ENCODE data around the gene PLAAT5.
"Not testable (repeated sequence)": the region's sequence is repeated elsewhere in the genome, so short reads cannot be mapped to it uniquely, and the experiment has no call there.

The PLAAT5 gene

DNA sequence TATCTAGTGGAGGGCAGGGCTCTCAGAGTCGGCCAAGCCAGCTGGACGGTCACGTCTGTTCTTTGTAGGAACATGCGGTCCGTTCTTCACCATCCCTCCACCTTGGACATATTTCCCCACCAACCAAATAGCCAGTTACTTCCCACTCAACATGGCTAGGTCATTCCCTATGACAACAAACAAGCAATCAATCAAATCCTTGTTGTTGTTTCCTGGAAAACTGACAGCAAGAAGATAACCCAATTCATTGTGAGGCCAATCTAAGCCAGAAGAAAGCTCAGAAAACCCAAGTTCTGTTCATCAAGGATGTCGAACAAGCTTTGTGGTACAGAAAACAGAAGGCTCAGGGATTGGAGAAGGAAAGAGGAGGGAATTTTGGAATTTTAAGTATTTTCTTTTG is 10.9 kb downstream of the PLAAT5 start:
- DNase-seq (ENCODE audit: low read depth in 2 of 2): no peak

- peak in 1 of 2 donors; percentile 21 for DNase-seq (ENCODE audit: low read depth in 2 of 2)
Measured at GRCh38 chr11:63478896-63479295, 12.1 kb downstream of the PLAAT5 start.

DNA sequence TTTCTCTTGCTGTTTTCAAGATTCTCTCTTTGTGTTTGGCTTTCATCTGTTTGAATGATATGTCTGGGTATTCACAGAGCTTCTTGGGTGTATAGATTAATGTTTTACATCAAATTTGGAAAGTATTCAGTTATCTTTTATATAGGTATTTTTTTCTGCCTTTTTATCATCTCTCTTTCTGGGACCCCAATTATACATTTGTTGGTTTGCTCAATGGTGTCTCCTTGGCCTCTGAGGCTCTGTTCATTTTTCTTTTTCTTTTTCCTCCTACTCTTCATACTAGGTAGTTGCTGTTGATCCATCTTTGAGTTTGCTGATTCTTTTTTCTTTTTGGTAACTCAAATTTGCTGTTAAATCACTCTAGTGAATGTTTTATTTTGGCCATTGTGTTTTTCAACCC is 14.3 kb downstream of the PLAAT5 start:
- no peak for DNase-seq (ENCODE audit: low read depth in 2 of 2)

DNA sequence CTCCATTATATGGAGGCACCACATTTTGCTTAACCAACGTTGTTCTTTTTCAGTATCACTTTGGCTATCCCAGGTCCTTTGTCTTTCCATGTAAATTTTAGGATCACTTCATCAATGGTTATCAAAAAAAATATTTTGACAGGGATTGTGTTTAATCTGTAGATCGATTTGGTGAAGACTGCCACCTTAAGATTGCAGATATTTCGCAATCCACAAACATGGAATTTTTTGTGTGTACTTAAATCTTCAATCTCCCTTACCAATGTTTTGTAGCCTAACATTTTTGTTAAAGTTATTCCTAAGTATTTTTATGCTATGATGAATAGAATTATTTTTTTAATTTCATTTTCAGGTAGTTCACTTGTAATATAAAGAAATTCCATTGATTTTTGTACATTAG is 18.6 kb downstream of the PLAAT5 start:
- no peak for DNase-seq (ENCODE audit: low read depth in 2 of 2)

DNA sequence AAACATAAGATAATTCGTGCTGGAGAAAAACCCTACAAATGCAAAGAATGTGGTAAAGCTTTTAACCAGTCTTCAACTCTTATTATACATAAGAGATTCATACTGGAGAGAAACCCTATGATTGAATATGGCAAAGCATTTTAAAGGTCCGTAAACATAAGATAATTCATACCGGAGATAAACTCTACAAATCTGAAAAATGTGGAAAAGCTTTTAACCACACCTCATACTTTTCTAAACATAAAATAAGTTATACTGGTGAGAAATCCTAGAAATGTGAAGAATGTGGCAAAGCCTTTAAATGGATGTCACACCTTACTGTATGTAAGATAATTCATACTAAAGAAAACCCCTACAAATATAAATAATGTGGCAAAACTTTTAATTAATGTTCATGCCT is 20.7 kb downstream of the PLAAT5 start:
- DNase-seq (ENCODE audit: low read depth in 2 of 2): no peak

- DNase-seq (ENCODE audit: low read depth in 2 of 2): no peak
Measured at GRCh38 chr11:63462137-63462536, 28.8 kb downstream of the PLAAT5 start.

DNA sequence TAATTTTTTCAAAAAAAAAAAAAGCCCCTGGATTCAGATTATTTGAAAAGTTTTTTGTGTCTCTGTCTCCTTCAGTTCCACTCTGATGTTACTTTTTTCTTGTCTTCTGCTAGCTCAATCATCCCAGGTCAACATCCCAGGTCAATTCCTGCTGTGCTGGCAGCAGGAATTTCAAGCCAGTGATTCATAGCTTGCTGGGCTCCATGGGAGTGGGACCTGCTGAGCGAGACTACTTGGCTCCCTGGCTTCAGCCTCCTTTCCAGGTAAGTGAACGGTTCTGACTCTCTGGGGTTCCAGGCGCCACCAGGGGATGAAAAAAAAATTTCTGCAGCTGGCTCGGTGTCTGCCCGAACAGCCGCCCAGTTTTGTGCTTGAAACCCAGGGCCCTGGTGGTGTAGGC is 31.4 kb downstream of the PLAAT5 start:
- no peak for DNase-seq (ENCODE audit: low read depth in 2 of 2)

- no peak for DNase-seq (ENCODE audit: low read depth in 2 of 2)
Measured at GRCh38 chr11:63448646-63449045, 42.3 kb downstream of the PLAAT5 start.

- DNase-seq (ENCODE audit: low read depth in 2 of 2): no peak
Measured at GRCh38 chr11:63445720-63446119, 45.2 kb downstream of the PLAAT5 start.

- DNase-seq (ENCODE audit: low read depth in 2 of 2): no peak
Measured at GRCh38 chr11:63445118-63445517, 45.8 kb downstream of the PLAAT5 start.

DNA sequence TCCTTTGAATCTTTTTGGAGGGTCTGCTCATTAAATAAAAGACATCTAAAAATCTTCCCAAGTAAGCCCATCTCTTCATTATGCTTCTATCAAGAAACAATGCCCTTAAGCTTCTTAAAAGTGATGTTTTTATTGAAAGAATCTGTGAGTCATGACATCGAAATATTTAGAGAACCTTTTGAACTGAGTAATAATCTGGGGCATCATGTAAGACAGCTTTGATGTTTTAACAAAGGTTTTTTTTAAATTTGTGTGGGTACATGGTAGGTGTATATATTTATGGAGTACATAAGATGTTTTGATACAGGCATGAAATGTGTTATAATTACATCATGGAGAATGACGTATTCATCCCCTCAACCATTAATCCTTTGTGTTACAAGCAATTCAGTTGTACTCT is 46.8 kb downstream of the PLAAT5 start:
- no peak for DNase-seq (ENCODE audit: low read depth in 2 of 2)

DNA sequence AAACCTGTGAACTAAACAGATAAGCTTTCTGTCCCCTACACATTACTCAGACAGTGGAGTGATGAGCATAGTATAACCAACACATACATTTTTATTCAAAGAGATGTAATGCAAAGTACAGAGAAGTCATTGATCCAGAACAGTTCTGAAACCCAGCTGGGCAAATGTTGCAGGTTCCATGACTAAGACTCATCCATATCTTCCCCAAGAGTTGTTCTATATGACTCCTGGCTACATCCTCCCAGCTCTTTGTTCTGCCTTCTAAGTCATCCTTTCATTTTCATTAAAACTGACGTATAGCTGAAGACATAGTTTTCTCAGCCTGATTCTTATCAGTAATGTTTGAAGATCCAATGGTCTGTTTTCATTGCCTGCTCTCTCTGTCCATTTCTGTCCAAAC is 47.3 kb downstream of the PLAAT5 start:
- no peak for DNase-seq (ENCODE audit: low read depth in 2 of 2)

- DNase-seq (ENCODE audit: low read depth in 2 of 2): not testable (repeated sequence)
Measured at GRCh38 chr11:63435831-63436230, 55.1 kb downstream of the PLAAT5 start.

DNA sequence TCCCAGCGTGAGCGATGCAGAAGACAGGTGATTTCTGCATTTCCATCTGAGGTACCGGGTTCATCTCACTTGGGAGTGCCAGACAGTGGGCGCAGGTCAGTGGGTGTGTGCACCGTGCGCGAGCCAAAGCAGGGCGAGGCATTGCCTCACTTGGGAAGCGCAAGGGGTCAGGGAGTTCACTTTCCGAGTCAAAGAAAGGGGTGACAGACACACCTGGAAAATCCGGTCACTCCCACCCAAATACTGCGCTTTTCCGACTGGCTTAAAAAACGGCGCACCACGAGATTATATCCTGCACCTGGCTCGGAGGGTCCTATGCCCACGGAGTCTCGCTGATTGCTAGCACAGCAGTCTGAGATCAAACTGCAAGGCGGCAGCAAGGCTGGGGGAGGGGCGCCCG is 55.6 kb downstream of the PLAAT5 start:
- DNase-seq (ENCODE audit: low read depth in 2 of 2): not testable (repeated sequence)

DNA sequence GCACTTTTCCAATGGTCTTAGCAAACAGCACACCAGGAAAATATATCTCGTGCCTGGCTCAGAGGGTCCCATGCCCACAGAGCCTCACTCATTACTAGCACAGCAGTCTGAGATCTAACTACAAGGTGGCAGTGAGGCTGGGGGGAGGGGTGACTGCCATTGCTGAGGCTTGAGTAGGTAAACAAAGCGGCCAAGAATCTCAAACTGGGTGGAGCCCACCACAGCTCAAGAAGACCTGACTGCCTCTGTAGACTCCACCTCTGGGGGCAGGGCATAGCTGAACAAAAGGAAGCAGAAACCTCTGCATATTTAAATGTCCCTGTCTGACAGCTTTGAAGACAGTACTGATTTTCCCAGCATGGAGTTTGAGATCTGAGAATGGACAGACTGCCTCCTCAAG is 60.2 kb downstream of the PLAAT5 start:
- not testable (repeated sequence) for DNase-seq (ENCODE audit: low read depth in 2 of 2)

- no peak for DNase-seq (ENCODE audit: low read depth in 2 of 2)
Measured at GRCh38 chr11:63427971-63428508, 62.9 kb downstream of the PLAAT5 start.

DNA sequence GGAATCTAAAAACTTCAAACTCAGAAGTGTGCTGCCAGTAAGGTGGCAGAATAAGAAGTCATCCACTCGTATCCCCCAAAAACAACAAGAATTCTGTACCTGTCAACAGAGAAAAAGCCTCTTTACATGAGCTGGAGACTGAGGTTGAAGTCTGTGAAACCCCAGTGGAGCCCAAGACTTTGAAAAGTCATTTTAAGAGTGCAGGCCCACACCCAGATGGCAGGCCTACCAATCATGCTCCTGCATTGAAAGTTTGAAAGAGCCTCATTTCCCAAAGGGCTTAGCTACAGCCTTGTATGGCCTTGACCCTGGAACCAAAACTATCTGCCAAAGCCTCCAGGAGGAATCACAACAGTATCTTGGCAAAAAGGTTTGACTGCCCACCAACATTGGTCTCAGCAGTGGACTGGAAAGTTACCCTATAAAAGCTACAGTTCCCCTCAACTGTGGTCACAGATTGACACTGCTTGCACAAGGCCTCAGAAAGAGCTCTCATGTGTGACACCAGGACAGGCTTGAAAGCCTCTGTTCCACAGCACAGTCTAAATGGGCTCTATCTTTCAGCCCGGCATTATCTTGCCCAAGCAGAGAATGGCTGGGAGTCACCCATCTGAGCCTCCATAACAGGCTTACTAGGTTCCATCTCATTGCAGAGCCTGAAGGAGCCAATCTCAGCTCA is 73.7 kb downstream of the PLAAT5 start:
- no peak for DNase-seq (ENCODE audit: low read depth in 2 of 2)

Data from stimulated activated CD8-positive, alpha-beta memory T cell treated with anti-CD3 and anti-CD28 coated beads, Interleukin-15, amount 100 ng/mL, for 4 hours (primary cell).